ENCODE data around the gene ULK4.
"Not testable (repeated sequence)": the region's sequence is repeated elsewhere in the genome, so short reads cannot be mapped to it uniquely, and the experiment has no call there.

ULK4 gene

GRCh38 chr3:41751597-41751996 lies 210.3 kb downstream of the ULK4 start:
- Histone ChIP-seq H3K36me3 (ENCODE audit: insufficient read depth, low read length) (no peaks in the 10 kb centered on the region), H3K4me1 (ENCODE audit: insufficient read depth, low read length) (no peaks in the 10 kb centered on the region), H3K27me3 (ENCODE audit: insufficient read depth, low read length) (no peaks in the 10 kb centered on the region), H3K4me3 (ENCODE audit: low read length) (no peak overlapping the region), H2AFZ (ENCODE audit: low read depth, low read length) (no peak overlapping the region), H3K9me3 (ENCODE audit: low read length) (no peaks in the 10 kb centered on the region)

- H3K4me1 ChIP-seq (ENCODE audit: insufficient read depth, low read length) = no peaks in the 10 kb centered on the region
- no peak overlapping the region for H2AFZ ChIP-seq (ENCODE audit: low read depth, low read length)
- H3K9me3 ChIP-seq (ENCODE audit: low read length) = no peaks in the 10 kb centered on the region
- H3K4me3 ChIP-seq (ENCODE audit: low read length) = no peak overlapping the region
- no peaks in the 10 kb centered on the region for H3K27me3 ChIP-seq (ENCODE audit: insufficient read depth, low read length)
- no peaks in the 10 kb centered on the region for H3K36me3 ChIP-seq (ENCODE audit: insufficient read depth, low read length)
These were observed 211.9 kb downstream of the ULK4 start for GRCh38 chr3:41749988-41750387.

- no peak overlapping the region for H2AFZ ChIP-seq (ENCODE audit: low read depth, low read length)
- H3K9me3 ChIP-seq (ENCODE audit: low read length) = no peaks in the 10 kb centered on the region
- H3K36me3 ChIP-seq (ENCODE audit: insufficient read depth, low read length) = no peaks in the 10 kb centered on the region
- H3K4me3 ChIP-seq (ENCODE audit: low read length) = no peak overlapping the region
- H3K27me3 ChIP-seq (ENCODE audit: insufficient read depth, low read length) = no peaks in the 10 kb centered on the region
- H3K4me1 ChIP-seq (ENCODE audit: insufficient read depth, low read length) = no peaks in the 10 kb centered on the region
These were observed 215.7 kb downstream of the ULK4 start for GRCh38 chr3:41746215-41746614.

DNA sequence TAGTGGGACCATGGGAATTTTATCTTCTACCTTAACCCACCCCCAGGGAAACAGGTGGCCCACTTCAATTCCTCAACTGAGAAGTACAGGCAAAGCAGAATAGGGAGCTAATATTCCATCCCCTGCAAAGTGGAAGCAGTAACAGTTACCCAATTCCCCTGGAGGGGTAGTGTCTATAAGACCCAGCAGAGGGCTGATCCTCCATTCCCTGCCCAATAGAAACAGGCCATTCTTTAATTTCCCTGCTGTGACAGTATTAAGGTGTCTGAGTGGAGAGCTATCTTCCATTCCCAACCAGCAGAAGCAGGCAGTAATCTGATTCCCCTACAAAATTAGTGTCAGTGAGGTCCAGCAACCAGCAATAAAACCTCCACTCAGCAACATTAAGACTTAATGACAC lies 219.8 kb downstream of the ULK4 start:
- H3K4me1 ChIP-seq (ENCODE audit: insufficient read depth, low read length) = no peaks in the 10 kb centered on the region
- H3K9me3 ChIP-seq (ENCODE audit: low read length) = no peaks in the 10 kb centered on the region
- H3K36me3 ChIP-seq (ENCODE audit: insufficient read depth, low read length) = no peaks in the 10 kb centered on the region
- H2AFZ ChIP-seq (ENCODE audit: low read depth, low read length) = no peak overlapping the region
- H3K4me3 ChIP-seq (ENCODE audit: low read length) = no peak overlapping the region
- no peaks in the 10 kb centered on the region for H3K27me3 ChIP-seq (ENCODE audit: insufficient read depth, low read length)

GRCh38 chr3:41740374-41740886 lies 221.5 kb downstream of the ULK4 start:
- no peaks in the 10 kb centered on the region for H3K27me3 ChIP-seq (ENCODE audit: insufficient read depth, low read length)
- no peaks in the 10 kb centered on the region for H3K9me3 ChIP-seq (ENCODE audit: low read length)
- H3K4me3 ChIP-seq (ENCODE audit: low read length) = no peak overlapping the region
- no peak overlapping the region for H2AFZ ChIP-seq (ENCODE audit: low read depth, low read length)
- no peaks in the 10 kb centered on the region for H3K4me1 ChIP-seq (ENCODE audit: insufficient read depth, low read length)
- no peaks in the 10 kb centered on the region for H3K36me3 ChIP-seq (ENCODE audit: insufficient read depth, low read length)

GRCh38 chr3:41726891-41727290 lies 235.0 kb downstream of the ULK4 start:
- Histone ChIP-seq H3K27me3 (ENCODE audit: insufficient read depth, low read length) (no peaks in the 10 kb centered on the region), H3K4me1 (ENCODE audit: insufficient read depth, low read length) (no peaks in the 10 kb centered on the region), H2AFZ (ENCODE audit: low read depth, low read length) (no peak overlapping the region), H3K9me3 (ENCODE audit: low read length) (peaks cover 3% of the 10 kb centered on the region), H3K36me3 (ENCODE audit: insufficient read depth, low read length) (no peaks in the 10 kb centered on the region), H3K4me3 (ENCODE audit: low read length) (no peak overlapping the region)

DNA sequence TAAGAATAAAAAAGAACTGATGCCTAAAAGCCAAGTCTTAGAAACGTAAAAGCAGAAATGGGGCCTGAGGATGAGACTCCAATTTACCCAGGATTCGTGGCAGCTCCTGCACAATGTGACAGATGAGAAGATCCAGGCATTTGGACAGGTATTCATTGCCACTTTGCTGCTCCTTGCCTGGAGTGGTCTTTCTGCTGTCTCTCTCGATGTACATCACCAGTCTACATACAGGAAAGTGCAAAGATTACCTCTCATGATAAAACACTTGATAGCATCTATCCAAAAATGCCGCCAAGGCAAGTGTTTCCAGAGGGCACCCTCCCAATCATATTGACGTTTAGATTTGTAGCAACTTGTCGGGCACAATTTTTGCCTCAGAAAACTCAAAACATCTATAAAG lies 244.3 kb downstream of the ULK4 start:
- H3K27me3 ChIP-seq (ENCODE audit: insufficient read depth, low read length) = no peaks in the 10 kb centered on the region
- no peak overlapping the region for H3K4me3 ChIP-seq (ENCODE audit: low read length)
- no peaks in the 10 kb centered on the region for H3K36me3 ChIP-seq (ENCODE audit: insufficient read depth, low read length)
- H3K4me1 ChIP-seq (ENCODE audit: insufficient read depth, low read length) = no peaks in the 10 kb centered on the region
- no peak overlapping the region for H2AFZ ChIP-seq (ENCODE audit: low read depth, low read length)
- no peaks in the 10 kb centered on the region for H3K9me3 ChIP-seq (ENCODE audit: low read length)

GRCh38 chr3:41716471-41716870 lies 245.4 kb downstream of the ULK4 start:
- H3K9me3 ChIP-seq (ENCODE audit: low read length) = no peaks in the 10 kb centered on the region
- no peaks in the 10 kb centered on the region for H3K4me1 ChIP-seq (ENCODE audit: insufficient read depth, low read length)
- H2AFZ ChIP-seq (ENCODE audit: low read depth, low read length) = no peak overlapping the region
- H3K36me3 ChIP-seq (ENCODE audit: insufficient read depth, low read length) = no peaks in the 10 kb centered on the region
- no peak overlapping the region for H3K4me3 ChIP-seq (ENCODE audit: low read length)
- no peaks in the 10 kb centered on the region for H3K27me3 ChIP-seq (ENCODE audit: insufficient read depth, low read length)

DNA sequence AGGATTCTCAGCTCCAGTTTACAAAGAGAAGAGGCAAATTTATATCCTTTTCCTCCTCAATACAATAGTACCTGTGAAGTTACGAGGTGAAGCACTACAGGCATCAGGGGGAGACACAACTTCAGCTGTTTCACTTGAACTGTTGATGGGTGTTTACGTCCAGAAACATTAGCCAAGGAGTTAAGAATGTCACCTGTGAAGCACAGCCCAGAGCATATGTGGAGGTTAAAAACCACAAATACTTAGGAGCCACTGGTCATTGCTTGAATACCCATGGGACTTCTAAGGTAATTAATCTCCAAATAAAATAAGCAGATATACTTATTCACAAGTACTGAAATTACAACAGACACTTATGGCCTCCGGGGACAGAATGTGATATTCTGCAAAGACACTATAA lies 246.5 kb downstream of the ULK4 start:
- H3K36me3 ChIP-seq (ENCODE audit: insufficient read depth, low read length) = no peaks in the 10 kb centered on the region
- H2AFZ ChIP-seq (ENCODE audit: low read depth, low read length) = no peak overlapping the region
- H3K27me3 ChIP-seq (ENCODE audit: insufficient read depth, low read length) = no peaks in the 10 kb centered on the region
- no peaks in the 10 kb centered on the region for H3K9me3 ChIP-seq (ENCODE audit: low read length)
- no peak overlapping the region for H3K4me3 ChIP-seq (ENCODE audit: low read length)
- H3K4me1 ChIP-seq (ENCODE audit: insufficient read depth, low read length) = peaks cover 5% of the 10 kb centered on the region

GRCh38 chr3:41711651-41712050 lies 250.3 kb downstream of the ULK4 start:
- Histone ChIP-seq H3K36me3 (ENCODE audit: insufficient read depth, low read length) (no peaks in the 10 kb centered on the region), H3K9me3 (ENCODE audit: low read length) (no peaks in the 10 kb centered on the region), H3K27me3 (ENCODE audit: insufficient read depth, low read length) (no peaks in the 10 kb centered on the region), H2AFZ (ENCODE audit: low read depth, low read length) (no peak overlapping the region), H3K4me3 (ENCODE audit: low read length) (no peak overlapping the region), H3K4me1 (ENCODE audit: insufficient read depth, low read length) (peaks cover 5% of the 10 kb centered on the region)

DNA sequence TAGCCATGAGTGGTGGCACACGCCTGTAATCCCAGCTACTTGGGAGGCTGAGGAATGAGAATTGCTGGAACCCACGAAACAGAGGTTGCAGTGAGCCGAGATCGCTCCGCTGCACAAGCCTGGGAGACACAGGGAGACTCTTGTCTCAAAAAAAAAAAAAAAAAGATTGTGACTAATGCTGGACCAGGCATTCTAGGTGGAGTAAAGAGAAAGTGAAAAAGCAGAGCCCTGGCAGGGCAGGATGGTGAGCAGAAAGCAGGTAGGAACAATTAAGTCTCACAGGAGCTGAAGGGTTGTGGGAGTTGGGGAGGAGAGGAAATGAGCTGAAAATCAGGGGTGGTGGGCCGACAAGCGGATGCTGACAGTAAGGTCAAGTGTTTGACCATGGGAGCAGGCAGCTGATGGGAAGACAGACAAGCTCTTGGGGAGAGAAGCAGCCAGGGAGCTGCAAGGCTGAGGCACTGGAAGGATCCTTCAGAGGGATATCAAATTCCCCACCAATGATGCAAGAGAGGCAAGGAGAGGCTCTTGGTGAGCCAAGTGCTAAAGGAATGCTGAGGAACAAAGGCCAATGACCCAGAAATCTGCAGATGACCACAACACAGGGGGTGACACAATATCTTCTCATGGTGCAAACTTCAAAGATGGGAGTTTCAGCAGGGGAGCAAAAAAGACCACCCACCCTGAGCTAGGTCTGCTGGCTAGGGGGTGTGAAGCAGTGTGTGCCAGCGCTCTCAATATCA lies 251.1 kb downstream of the ULK4 start:
- H3K9me3 ChIP-seq (ENCODE audit: low read length) = no peaks in the 10 kb centered on the region
- peaks cover 5% of the 10 kb centered on the region for H3K4me1 ChIP-seq (ENCODE audit: insufficient read depth, low read length)
- no peaks in the 10 kb centered on the region for H3K27me3 ChIP-seq (ENCODE audit: insufficient read depth, low read length)
- H3K4me3 ChIP-seq (ENCODE audit: low read length) = no peak overlapping the region
- H2AFZ ChIP-seq (ENCODE audit: low read depth, low read length) = no peak overlapping the region
- no peaks in the 10 kb centered on the region for H3K36me3 ChIP-seq (ENCODE audit: insufficient read depth, low read length)

DNA sequence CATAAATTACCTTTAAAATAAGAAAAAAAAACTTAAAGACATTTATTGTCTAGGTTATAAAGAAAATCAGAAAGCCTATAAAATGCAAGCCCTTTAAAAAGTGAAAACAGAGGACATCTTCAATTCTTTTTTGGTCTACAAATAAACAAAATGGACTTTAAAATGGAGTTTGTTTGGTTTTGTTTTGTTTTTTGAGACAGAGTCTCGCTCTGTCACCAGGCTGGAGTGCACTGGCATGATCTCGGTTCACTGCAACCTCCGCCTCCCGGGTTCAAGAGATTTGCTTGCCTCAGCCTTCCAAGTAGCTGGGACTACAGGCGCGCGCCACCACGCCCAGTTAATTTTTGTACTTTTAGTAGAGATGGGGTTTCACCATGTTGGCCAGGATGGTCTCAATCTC lies 252.7 kb downstream of the ULK4 start:
- not testable (repeated sequence) for H3K4me3 ChIP-seq (ENCODE audit: low read length); H2AFZ ChIP-seq (ENCODE audit: low read depth, low read length); H3K36me3 ChIP-seq (ENCODE audit: insufficient read depth, low read length); H3K9me3 ChIP-seq (ENCODE audit: low read length); H3K4me1 ChIP-seq (ENCODE audit: insufficient read depth, low read length); H3K27me3 ChIP-seq (ENCODE audit: insufficient read depth, low read length)

- H3K4me3 ChIP-seq (ENCODE audit: low read length) = no peak overlapping the region
- no peaks in the 10 kb centered on the region for H3K36me3 ChIP-seq (ENCODE audit: insufficient read depth, low read length)
- no peaks in the 10 kb centered on the region for H3K9me3 ChIP-seq (ENCODE audit: low read length)
- no peak overlapping the region for H2AFZ ChIP-seq (ENCODE audit: low read depth, low read length)
- H3K4me1 ChIP-seq (ENCODE audit: insufficient read depth, low read length) = peaks cover 5% of the 10 kb centered on the region
- H3K27me3 ChIP-seq (ENCODE audit: insufficient read depth, low read length) = no peaks in the 10 kb centered on the region
These were observed 253.7 kb downstream of the ULK4 start for GRCh38 chr3:41708176-41708575.

DNA sequence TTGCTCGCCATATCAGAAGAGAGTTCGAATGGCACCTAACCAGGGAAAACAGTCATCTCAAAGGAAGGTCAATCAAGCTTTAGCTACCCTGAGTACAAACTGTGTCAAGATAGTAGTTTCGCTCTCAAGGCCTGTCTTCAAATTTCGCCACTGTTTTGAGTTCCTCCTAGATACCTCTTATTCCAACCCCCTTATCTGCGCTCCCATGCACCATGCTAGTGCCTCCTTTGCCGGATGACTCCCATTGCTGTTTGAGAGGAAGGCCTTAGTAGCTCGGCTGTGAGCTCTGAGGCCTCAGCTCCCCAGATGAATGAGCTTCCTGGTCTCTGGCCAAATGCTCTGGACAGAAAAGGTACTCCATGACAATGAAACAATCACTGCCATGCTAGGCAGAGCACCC lies 256.0 kb downstream of the ULK4 start:
- Histone ChIP-seq H3K4me3 (ENCODE audit: low read length) (no peak overlapping the region), H2AFZ (ENCODE audit: low read depth, low read length) (no peak overlapping the region)

More for the DNA sequence above, 256.0 kb downstream of the ULK4 start:
- H3K9me3 ChIP-seq (ENCODE audit: low read length) = no peaks in the 10 kb centered on the region
- H3K4me1 ChIP-seq (ENCODE audit: insufficient read depth, low read length) = peaks cover 3% of the 10 kb centered on the region
- no peaks in the 10 kb centered on the region for H3K36me3 ChIP-seq (ENCODE audit: insufficient read depth, low read length)
- H3K27me3 ChIP-seq (ENCODE audit: insufficient read depth, low read length) = no peaks in the 10 kb centered on the region
